K562 (cell line): ENCODE measurements around the gene SHISA9. TPM values are rescaled to one million over a fixed set of nuclear protein-coding genes. Genes with fewer than 3 reads are reported as not detected.

Experiments
- ATAC-seq: fragments of 200-7000 bp; cut with Tn5 transposase; 3 replicates; pipeline ENCODE4 v1.9.1; 2020; ENCODE audit warnings: moderate library complexity
- BruUV-seq: library from RNA; stranded (reverse); fragments of 400-500 nt; replicated peaks from 2 replicates; lab custom pipeline; 2021; lab: Mats Ljungman, UMichigan
- CTCF ChIA-PET: fragments of 300-600 bp; formaldehyde crosslinking; extraction: SDS; loops from one replicate; lab custom pipeline; 2021; ENCODE audit warnings: low intra/inter-chr PET ratio; lab: Yijun Ruan, JAX
- POLR2A ChIA-PET: fragments of 300-600, 350-650 bp; sonication (Branson Sonifier 250); formaldehyde crosslinking; extraction: SDS; loops from one replicate; lab custom pipeline; 2021; ENCODE audit warnings: antibody characterized with exemption, inconsistent platforms; lab: Yijun Ruan, JAX
- DNase-seq, 4 experiments: peaks; one replicate each; pipeline versions ENCODE4 v3.0.0 to v3.0.0-alpha.2; 2011 to 2018; ENCODE audit warnings: low spot score in 3 of 4, mixed read lengths in 3 of 4; ENCODE audit errors: extremely low read depth in 1 of 4
- FAIRE-seq: peaks from 2 replicates; lab custom pipeline; 2011; peaks lifted over from hg19 to GRCh38; lab: Jason Lieb, UNC
- H2AFZ ChIP-seq: 2 replicates; pipeline ENCODE4 v1.6.0; 2011; ENCODE audit warnings: low read depth, low read length, control low read depth, inconsistent platforms
- H3K27ac ChIP-seq: fragments of 200-600 bp; 3 replicates; pipeline ENCODE4 v1.8.0; 2011; ENCODE audit warnings: low read depth, mild to moderate bottlenecking, control low read depth, inconsistent platforms, low read length, moderate library complexity, mixed read lengths; ENCODE audit errors: extremely low read depth
- H3K27me3 ChIP-seq, 2 experiments: fragments of 300-600 bp in 1 of 2; 2 replicates in 1 of 2; 3 replicates in 1 of 2; pipeline versions ENCODE4 v1.6.0 to v1.8.0; 2011; ENCODE audit warnings: inconsistent platforms in 2 of 2, low read length in 2 of 2, mild to moderate bottlenecking in 1 of 2, mixed read lengths in 1 of 2, moderate library complexity in 1 of 2; ENCODE audit not compliant: control insufficient read depth in 2 of 2, insufficient read depth in 2 of 2
- H3K36me3 ChIP-seq: fragments of 300-600 bp; 3 replicates; pipeline ENCODE4 v1.8.0; 2011; ENCODE audit warnings: mild to moderate bottlenecking, low read length, inconsistent platforms; ENCODE audit not compliant: control insufficient read depth, insufficient read depth
- H3K4me1 ChIP-seq, 2 experiments: fragments of 200-600 bp in 1 of 2; replicated peaks in 1 of 2; 2 replicates in 1 of 2; 3 replicates in 1 of 2; pipeline versions ENCODE4 v1.5.1 to v1.8.0; 2011; ENCODE audit warnings: inconsistent platforms in 2 of 2, low read length in 2 of 2, mild to moderate bottlenecking in 1 of 2, mixed read lengths in 1 of 2, moderate library complexity in 1 of 2; ENCODE audit not compliant: control insufficient read depth in 2 of 2, insufficient read depth in 2 of 2
- H3K4me2 ChIP-seq: 2 replicates; pipeline ENCODE4 v1.6.1; 2011; ENCODE audit warnings: low read length, control low read depth, inconsistent platforms, mixed read lengths; ENCODE audit not compliant: insufficient read depth
- H3K4me3 ChIP-seq: fragments of 200-600 bp; sonication (generic), shearing (Covaris generic); 2 replicates; pipeline ENCODE4 v1.5.1; 2016; ENCODE audit warnings: control low read depth, inconsistent platforms
- H3K79me2 ChIP-seq: fragments of 200-600 bp; 3 replicates; pipeline ENCODE4 v1.8.0; 2011; ENCODE audit warnings: low read length, inconsistent platforms; ENCODE audit not compliant: control insufficient read depth, insufficient read depth
- H3K9ac ChIP-seq, 2 experiments: 2 replicates each; pipeline versions ENCODE4 v1.6.0 to v1.6.1; 2011; ENCODE audit warnings: low read depth in 2 of 2, low read length in 2 of 2, control low read depth in 1 of 2, inconsistent platforms in 1 of 2, mild to moderate bottlenecking in 1 of 2, mixed read lengths in 1 of 2; ENCODE audit not compliant: insufficient read depth in 1 of 2
- H3K9me1 ChIP-seq: one replicate; pipeline ENCODE4 v1.6.0; 2011; ENCODE audit warnings: inconsistent platforms, mild to moderate bottlenecking, low read length, moderate library complexity; ENCODE audit not compliant: control insufficient read depth, insufficient read depth
- H3K9me3 ChIP-seq: replicated peaks from 2 replicates; pipeline ENCODE4 v1.5.1; 2011; ENCODE audit warnings: low read depth, low read length, inconsistent platforms; ENCODE audit not compliant: control insufficient read depth, insufficient read depth
- H4K20me1 ChIP-seq: replicated peaks from 2 replicates; pipeline ENCODE4 v1.6.1; 2011; ENCODE audit warnings: low read length, inconsistent platforms, mixed read lengths; ENCODE audit not compliant: control insufficient read depth, insufficient read depth
- CREB5 ChIP-seq: fragments of 250-450 bp; sonication (Bioruptor Pico); IDR thresholded peaks from 2 replicates; pipeline ENCODE4 v1.5.0; 2020; ENCODE audit warnings: mild to moderate bottlenecking
- DEAF1 ChIP-seq: fragments of 450-650 bp; formaldehyde crosslinking; IDR thresholded peaks from 2 replicates; pipeline ENCODE4 v1.4.0; 2020; ENCODE audit warnings: mild to moderate bottlenecking, moderate library complexity
- KDM5B ChIP-seq: fragments of 200-600 bp; sonication (generic); IDR thresholded peaks from 2 replicates; pipeline ENCODE4 v1.6.1; 2012; ENCODE audit warnings: low read depth, mild to moderate bottlenecking, moderate library complexity, low read length, control low read depth, inconsistent platforms; ENCODE audit not compliant: insufficient replicate concordance
- NFYB ChIP-seq: IDR thresholded peaks from 2 replicates; pipeline ENCODE4 v1.6.1; 2011; ENCODE audit warnings: mild to moderate bottlenecking, moderate library complexity; ENCODE audit not compliant: insufficient read length; ENCODE audit errors: extremely low read depth
- OTX1 ChIP-seq: fragments of 450-650 bp; formaldehyde crosslinking; IDR thresholded peaks from 2 replicates; pipeline ENCODE4 v1.4.0; 2022; ENCODE audit warnings: mild to moderate bottlenecking
- TBL1XR1 ChIP-seq, 2 experiments: IDR thresholded peaks; 2 replicates each; pipeline ENCODE4 v1.6.1; 2012; ENCODE audit warnings: improper control_type of control experiment in 2 of 2, low read length in 2 of 2, mild to moderate bottlenecking in 1 of 2
- ZBTB49 ChIP-seq: sonication (generic); formaldehyde crosslinking; IDR thresholded peaks from 2 replicates; pipeline ENCODE4 v1.8.0; 2022; ENCODE audit warnings: missing genetic modification reagents, mild to moderate bottlenecking, borderline replicate concordance
- ZNF277 ChIP-seq: fragments of 250-450 bp; sonication (Bioruptor Pico); IDR thresholded peaks from 2 replicates; pipeline ENCODE4 v1.8.0; 2022; ENCODE audit warnings: inconsistent platforms, mild to moderate bottlenecking, moderate library complexity, borderline replicate concordance
- WGBS: fragments of 100-300 bp; shearing (Covaris generic); methylation state at CpG from one replicate; pipeline ENCODE4 v1.1.6; 2016; ENCODE audit warnings: low coverage, mixed read lengths; ENCODE audit not compliant: insufficient coverage; ENCODE audit errors: missing lambda C conversion rate; 5-methylcytosine and 5-hydroxymethylcytosine counted together
- in situ Hi-C: fragments of 300-500 bp; cut with MboI; formaldehyde crosslinking; loops from 4 replicates; pipeline ENCODE4 v1.15.0; 2018; ENCODE audit warnings: inconsistent platforms, mixed read lengths
- intact Hi-C: fragments of 100-400 bp; cut with micrococcal nuclease; formaldehyde crosslinking; loops from 2 replicates; pipeline ENCODE4 v1.14.2; 2022
- polyA plus RNA-seq, 8 experiments: library from polyadenylated mRNA; depleted of rRNA in 4 of 8; stranded (reverse) in 5 of 8; unstranded in 3 of 8; fragments of >200 nt; fragmentation: Nextera tagmentation in 2 of 8; fragmentation: Illumina TruSeq in 1 of 8; extraction: Ambion mirVana in 2 of 8; extraction: Trizol in 1 of 8; gene quantifications; 2 replicates each; pipeline versions ENCODE4 v1.2.1 to v1.2.3, GENCODE V29; 2011 to 2014; ENCODE audit warnings: inconsistent platforms in 1 of 8, missing spikeins in 1 of 8
- total RNA-seq, 7 experiments: library from RNA; depleted of rRNA in 6 of 7; stranded (reverse); fragments of >200 nt in 6 of 7; fragmentation: Illumina TruSeq in 2 of 7; extraction: Trizol in 2 of 7; gene quantifications; 2 replicates each; pipeline versions ENCODE4 v1.2.1 to v1.2.3, GENCODE V29; 2011 to 2021; ENCODE audit warnings: low replicate concordance in 1 of 7

The SHISA9 gene
- total and polyA plus RNA-seq, 9 of the 15 experiments (the other 6 are each of a cell fraction or from before 2014, with no cell fraction given) = under 0.01 to 0.16 (median 0.01) TPM; not detected in 6

GRCh38 chr16:13176711-13177110, 275.3 kb downstream of the SHISA9 start:
- H2AFZ ChIP-seq = no peak overlapping the region
- H3K9me1 ChIP-seq = no peaks in the 10 kb centered on the region
- no peak for FAIRE-seq
- CTCF ChIA-PET = interaction anchor here (0.7 kb wide), 1 partner anchor 277 kb away, joined by 3 read pairs; no protein-coding TSS in a partner anchor
- H3K36me3 ChIP-seq = no peaks in the 10 kb centered on the region
- no peak overlapping the region for H3K4me3 ChIP-seq
- H3K4me2 ChIP-seq = no peak overlapping the region
- in situ Hi-C loops = no loop called here
- DNase-seq = no peak
- H3K27ac ChIP-seq = no peak overlapping the region
- H3K4me1 ChIP-seq = no peaks in the 10 kb centered on the region
- WGBS = 0% methylated on average over 3 of the region's 3 CpGs
- H3K27me3 ChIP-seq = peaks cover 0 to 4% of the 10 kb centered on the region in 2 experiments; a peak in 1 of 5 replicates
- H3K9me3 ChIP-seq = no peaks in the 10 kb centered on the region
- intact Hi-C loops = no loop called here
- no peak overlapping the region for H3K9ac ChIP-seq
- no peak for ATAC-seq
- no peaks in the 10 kb centered on the region for H4K20me1 ChIP-seq
- POLR2A ChIA-PET = no interaction called here
- no peaks in the 10 kb centered on the region for H3K79me2 ChIP-seq
- BruUV-seq = no TSS peak
- TF ChIP-seq ZNF277 (no peak), TBL1XR1 (IDR thresholded peaks at IDR 0.05; ENCODE audit: low read length in 2 of 2) (no peak), NFYB (no peak), OTX1 (CRISPR knock-in tag) (no peak), CREB5 (CRISPR knock-in tag) (no peak), DEAF1 (CRISPR knock-in tag) (no peak), KDM5B (no peak), ZBTB49 (CRISPR knock-in tag) (no peak)
